Spleen (tissue), 11 donors: Measurements from ENCODE around the gene GPC2. TPM values are rescaled to one million over a fixed set of nuclear protein-coding genes. Genes with fewer than 3 reads are reported as not detected.
"Not testable (repeated sequence)": the region's sequence is repeated elsewhere in the genome, so short reads cannot be mapped to it uniquely, and the experiment has no call there.

Experiments used
- DNase-seq: peaks from one replicate; pipeline ENCODE4 v3.0.0-alpha.2; 2020
- H3K27ac ChIP-seq, 8 donors: fragments of 200-600 bp; sonication (generic) in 7 of 8; 1 replicate in 4 of 8; 2 replicates in 4 of 8; pipeline versions ENCODE4 v1.5.0 to v1.8.0; 2016 to 2021; ENCODE audit warnings: inconsistent platforms in 4 of 8, mild to moderate bottlenecking in 4 of 8, moderate library complexity in 1 of 8
- H3K27me3 ChIP-seq, 7 donors: fragments of 200-600 bp; sonication (generic) in 6 of 7; replicated peaks in 1 of 7; 1 replicate in 4 of 7; 2 replicates in 3 of 7; pipeline versions ENCODE4 v1.5.0 to v1.8.0; 2016 to 2021; ENCODE audit warnings: inconsistent platforms in 3 of 7, mild to moderate bottlenecking in 1 of 7
- H3K36me3 ChIP-seq, 6 donors: fragments of 200-600 bp; sonication (generic) in 5 of 6; 1 replicate in 4 of 6; 2 replicates in 2 of 6; pipeline versions ENCODE4 v1.5.0 to v1.8.0; 2016 to 2021; ENCODE audit warnings: inconsistent platforms in 2 of 6
- H3K4me1 ChIP-seq, 6 donors: fragments of 200-600 bp; sonication (generic) in 5 of 6; 1 replicate in 3 of 6; 2 replicates in 3 of 6; pipeline versions ENCODE4 v1.5.0 to v1.8.0; 2016 to 2021; ENCODE audit warnings: inconsistent platforms in 3 of 6
- H3K4me3 ChIP-seq, 8 donors: fragments of 200-600 bp; sonication (generic) in 7 of 8; 1 replicate in 4 of 8; 2 replicates in 4 of 8; pipeline versions ENCODE4 v1.5.0 to v1.8.0; 2016 to 2021; ENCODE audit warnings: inconsistent platforms in 4 of 8, mild to moderate bottlenecking in 4 of 8, moderate library complexity in 2 of 8
- H3K9me3 ChIP-seq, 8 donors: fragments of 200-600 bp; sonication (generic) in 7 of 8; 1 replicate in 4 of 8; 2 replicates in 4 of 8; pipeline versions ENCODE4 v1.5.0 to v1.8.0; 2016 to 2021; ENCODE audit warnings: inconsistent platforms in 4 of 8
- POLR2A ChIP-seq, 3 donors: fragments of 450-650 bp; IDR thresholded peaks; one replicate each; pipeline ENCODE4 v1.5.1; 2017; ENCODE audit warnings: antibody characterized with exemption in 3 of 3, mild to moderate bottlenecking in 1 of 3
- POLR2AphosphoS5 ChIP-seq, 3 donors: sonication (generic); formaldehyde crosslinking; IDR thresholded peaks; one replicate each; pipeline ENCODE4 v1.5.1; 2017; ENCODE audit warnings: antibody characterized with exemption in 3 of 3
- WGBS, 5 donors: extraction: QIAGEN DNeasy Blood & Tissue Kit in 3 of 5; methylation state at CpG; one replicate each; pipeline versions ENCODE4 v1.1.5 to v1.1.7; 2013 to 2018; 5-methylcytosine and 5-hydroxymethylcytosine counted together
- intact Hi-C: fragments of 100-400 bp; cut with DNase I; formaldehyde crosslinking; loops from one replicate; pipeline ENCODE4 v1.15.0; 2023; ENCODE audit warnings: low total_unique reads
- polyA plus RNA-seq, 3 donors: library from polyadenylated mRNA; stranded (reverse); fragments of 200-250 nt; gene quantifications; one replicate each; pipeline ENCODE4 v1.2.1, GENCODE V29; 2013
- total RNA-seq, 7 donors: library from RNA; depleted of rRNA in 3 of 7; stranded (reverse); fragments of >200 nt in 3 of 7; fragmentation: NEBNext Ultra II Directional in 4 of 7; extraction: Animal tissue kit (Norgen Biotek cat#: 25700) in 4 of 7; gene quantifications; one replicate each; pipeline versions ENCODE4 v1.1.0 to v1.2.1, GENCODE V29; 2016 to 2021
- TF ChIP-seq, protein P1 (sequence below), 11 experiments: fragments of 200-600 bp in 7 of 11; fragments of 450-650 bp in 4 of 11; sonication (generic) in 4 of 11; IDR thresholded peaks in 8 of 11; conservative IDR thresholded peaks in 3 of 11; 1 replicate in 7 of 11; 2 replicates in 4 of 11; pipeline versions ENCODE4 v1.4.0 to v1.8.0; 2016 to 2021; ENCODE audit warnings: antibody characterized with exemption in 11 of 11, inconsistent platforms in 4 of 11, mild to moderate bottlenecking in 1 of 11
- donor health status: healthy with polysubstance abuse.
- donor health status: DM: no; HTN: no; CAD: no; lungs with moderate emphysema.
- donor health status: DM: no; HTN: no; CAD: no.
- donor health status: Bipolar disorder and iron deficiency.
- donor health status: healthy.
- donor health status: DM: no; HTN: no; CAD: no.
- donor health status: DM: yes; HTN: yes; CAD: no.

Gene GPC2
- total and polyA plus RNA-seq, 10 donors = 2.1 to 5.3 (median 4.3) TPM

GRCh38 chr7:100192969-100193368 lies 15.8 kb upstream of the GPC2 start:
- DNase-seq = no peak
- Histone ChIP-seq H3K36me3 (no peaks in the 10 kb centered on the region), H3K4me1 (peaks cover 7 to 66% (median 26%) of the 10 kb centered on the region in 6 donors), H3K9me3 (no peaks in the 10 kb centered on the region), H3K27me3 (no peaks in the 10 kb centered on the region), H3K27ac (peak overlapping the region in 5 of 8 donors; percentile 61 to 89 (median 80)), H3K4me3 (no peak overlapping the region)
- intact Hi-C loops = no loop called here
- 57 to 88% (median 65%) methylated on average over 3 of the region's 3 CpGs for WGBS, 5 donors
- no peak for TF ChIP-seq POLR2AphosphoS5 (IDR thresholded peaks at IDR 0.05)

GRCh38 chr7:100192281-100192862 lies 15.2 kb upstream of the GPC2 start:
- TF ChIP-seq POLR2AphosphoS5 (IDR thresholded peaks at IDR 0.05) = peak in 1 of 3 donors; percentile 72
- intact Hi-C loops = not testable (repeated sequence)

DNA sequence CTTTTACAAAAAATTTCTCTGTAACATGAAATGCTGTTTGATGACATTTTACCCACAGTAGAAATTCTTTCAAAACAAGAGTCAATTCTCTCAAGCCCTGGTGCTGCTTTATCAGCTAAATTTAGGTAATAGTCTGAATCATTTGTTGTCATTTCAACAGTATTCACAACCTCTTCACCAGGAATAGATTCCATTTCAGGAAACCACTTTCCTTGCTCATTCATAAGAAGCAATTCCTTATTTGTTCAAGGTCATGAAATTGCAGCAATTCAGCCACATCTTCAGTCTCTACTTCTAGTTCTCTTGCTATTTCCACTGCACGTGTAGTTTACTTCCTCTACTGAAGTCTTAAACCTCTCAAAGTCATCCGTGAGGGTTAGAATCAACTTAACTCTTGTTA lies 14.6 kb upstream of the GPC2 start:
- Histone ChIP-seq H3K36me3 (no peaks in the 10 kb centered on the region), H3K4me1 (peaks cover 7 to 66% (median 26%) of the 10 kb centered on the region in 6 donors), H3K4me3 (no peak overlapping the region), H3K27me3 (no peaks in the 10 kb centered on the region), H3K27ac (peak overlapping the region; percentile 35 to 89 (median 78)), H3K9me3 (no peaks in the 10 kb centered on the region)
- TF ChIP-seq POLR2A (IDR thresholded peaks at IDR 0.05) = no peak
- TF ChIP-seq POLR2AphosphoS5 (IDR thresholded peaks at IDR 0.05) = no peak
- TF ChIP-seq, protein P1, sequence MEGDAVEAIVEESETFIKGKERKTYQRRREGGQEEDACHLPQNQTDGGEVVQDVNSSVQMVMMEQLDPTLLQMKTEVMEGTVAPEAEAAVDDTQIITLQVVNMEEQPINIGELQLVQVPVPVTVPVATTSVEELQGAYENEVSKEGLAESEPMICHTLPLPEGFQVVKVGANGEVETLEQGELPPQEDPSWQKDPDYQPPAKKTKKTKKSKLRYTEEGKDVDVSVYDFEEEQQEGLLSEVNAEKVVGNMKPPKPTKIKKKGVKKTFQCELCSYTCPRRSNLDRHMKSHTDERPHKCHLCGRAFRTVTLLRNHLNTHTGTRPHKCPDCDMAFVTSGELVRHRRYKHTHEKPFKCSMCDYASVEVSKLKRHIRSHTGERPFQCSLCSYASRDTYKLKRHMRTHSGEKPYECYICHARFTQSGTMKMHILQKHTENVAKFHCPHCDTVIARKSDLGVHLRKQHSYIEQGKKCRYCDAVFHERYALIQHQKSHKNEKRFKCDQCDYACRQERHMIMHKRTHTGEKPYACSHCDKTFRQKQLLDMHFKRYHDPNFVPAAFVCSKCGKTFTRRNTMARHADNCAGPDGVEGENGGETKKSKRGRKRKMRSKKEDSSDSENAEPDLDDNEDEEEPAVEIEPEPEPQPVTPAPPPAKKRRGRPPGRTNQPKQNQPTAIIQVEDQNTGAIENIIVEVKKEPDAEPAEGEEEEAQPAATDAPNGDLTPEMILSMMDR (IDR thresholded peaks at IDR 0.05 in 8 of 11, conservative IDR thresholded peaks at IDR 0.05 in 3 of 11) = no peak
- intact Hi-C loops = no loop called here
- WGBS, 5 donors = 19 to 35% (median 23%) methylated on average over 2 of the region's 2 CpGs
- no peak for DNase-seq

More at GRCh38 chr7:100192281-100192862, 15.2 kb upstream of the GPC2 start:
- Histone ChIP-seq H3K27ac (peak overlapping the region; percentile 35 to 89 (median 78)), H3K4me1 (peaks cover 7 to 66% (median 26%) of the 10 kb centered on the region in 6 donors)
- not testable (repeated sequence) for H3K36me3 ChIP-seq, H3K4me3 ChIP-seq, H3K27me3 ChIP-seq, DNase-seq, H3K9me3 ChIP-seq
- WGBS, 5 donors = 63 to 85% (median 73%) methylated on average over 6 of the region's 6 CpGs

DNA sequence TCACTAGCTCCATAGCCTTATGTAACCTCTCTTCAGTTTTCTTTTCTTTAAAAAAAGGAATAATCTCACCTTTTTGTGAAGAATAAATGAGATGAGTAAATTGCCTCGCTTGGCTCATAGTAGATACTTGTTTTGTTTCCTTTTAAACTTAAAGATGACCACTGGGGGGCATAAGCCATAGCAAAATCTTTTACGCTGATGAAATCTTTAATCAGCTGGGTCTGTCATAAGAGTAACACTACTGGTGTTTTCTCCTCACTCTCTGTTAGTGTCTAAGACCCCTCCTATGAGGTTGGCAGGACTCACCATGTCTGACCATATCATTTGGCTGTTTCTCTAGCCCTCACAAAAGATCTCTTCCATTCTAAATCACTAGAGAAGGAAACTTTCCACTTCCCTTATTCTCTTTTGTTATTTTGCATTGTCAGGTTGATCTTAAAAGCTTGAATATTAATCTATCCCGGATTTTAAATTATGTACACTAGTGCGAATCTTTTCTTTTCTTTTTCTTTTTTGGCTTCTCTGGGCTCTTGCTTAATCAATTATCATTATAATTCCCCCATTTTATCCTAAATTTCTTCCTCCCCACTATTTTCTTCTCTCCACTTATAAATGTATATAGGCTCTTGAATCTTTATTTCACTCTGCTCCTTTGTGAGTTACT lies 13.0 kb upstream of the GPC2 start:
- Histone ChIP-seq H3K4me3 (no peak overlapping the region), H3K27me3 (no peaks in the 10 kb centered on the region), H3K36me3 (no peaks in the 10 kb centered on the region), H3K4me1 (peaks cover 7 to 56% (median 22%) of the 10 kb centered on the region in 6 donors), H3K27ac (peak overlapping the region in 6 of 8 donors; percentile 51 to 89 (median 80)), H3K9me3 (no peaks in the 10 kb centered on the region)
- intact Hi-C loops = no loop called here
- TF ChIP-seq POLR2AphosphoS5 (IDR thresholded peaks at IDR 0.05) (no peak), POLR2A (IDR thresholded peaks at IDR 0.05) (no peak)
- TF ChIP-seq, protein P1 (IDR thresholded peaks at IDR 0.05 in 8 of 11, conservative IDR thresholded peaks at IDR 0.05 in 3 of 11) = peak in 10 of 11 experiments; percentile 20 to 61 (median 48)
- no peak for DNase-seq
- WGBS, 5 donors = 39 to 47% (median 43%) methylated on average over 4 of the region's 4 CpGs

GRCh38 chr7:100189061-100189460 lies 11.9 kb upstream of the GPC2 start:
- Histone ChIP-seq H3K36me3 (no peaks in the 10 kb centered on the region), H3K4me3 (no peak overlapping the region), H3K27me3 (no peaks in the 10 kb centered on the region), H3K4me1 (peaks cover 7 to 45% (median 22%) of the 10 kb centered on the region in 6 donors), H3K27ac (no peak overlapping the region), H3K9me3 (no peaks in the 10 kb centered on the region)
- no peak for TF ChIP-seq POLR2AphosphoS5 (IDR thresholded peaks at IDR 0.05)
- TF ChIP-seq POLR2A (IDR thresholded peaks at IDR 0.05) = no peak
- TF ChIP-seq, protein P1 (IDR thresholded peaks at IDR 0.05 in 8 of 11, conservative IDR thresholded peaks at IDR 0.05 in 3 of 11) = no peak
- no peak for DNase-seq
- 76 to 81% (median 79%) methylated on average over 3 of the region's 3 CpGs for WGBS, 5 donors
- intact Hi-C loops = no loop called here
